H9 (cell line): ENCODE results near the gene FANCL. TPM values are rescaled to one million over a fixed set of nuclear protein-coding genes. Genes with fewer than 3 reads are reported as not detected.
"Not testable (repeated sequence)": the region's sequence is repeated elsewhere in the genome, so short reads cannot be mapped to it uniquely, and the experiment has no call there.

Source experiments
- DNase-seq: peaks from one replicate; pipeline ENCODE4 v3.0.0-alpha.2; 2017
- H2AFZ ChIP-seq: one replicate; pipeline ENCODE4 v1.6.1; 2013; ENCODE audit warnings: mild to moderate bottlenecking, low read length, control low read depth, moderate library complexity
- H2AK5ac ChIP-seq: 2 replicates; pipeline ENCODE4 v1.6.1; 2013; ENCODE audit warnings: low read length, control low read depth, mixed read lengths; ENCODE audit not compliant: insufficient read length
- H2BK120ac ChIP-seq: one replicate; pipeline ENCODE4 v1.6.1; 2013; ENCODE audit warnings: low read depth, mild to moderate bottlenecking, low read length, control low read depth, inconsistent platforms; ENCODE audit not compliant: poor library complexity, severe bottlenecking
- H2BK12ac ChIP-seq: 2 replicates; pipeline ENCODE4 v1.6.1; 2013; ENCODE audit warnings: low read length, control low read depth, mixed read lengths, low read depth; ENCODE audit not compliant: insufficient read length
- H2BK15ac ChIP-seq: 2 replicates; pipeline ENCODE4 v1.6.1; 2013; ENCODE audit warnings: low read depth, low read length, control low read depth
- H2BK20ac ChIP-seq: one replicate; pipeline ENCODE4 v1.6.1; 2013; ENCODE audit warnings: low read depth, mild to moderate bottlenecking, low read length, control low read depth, inconsistent platforms; ENCODE audit not compliant: poor library complexity, severe bottlenecking
- H2BK5ac ChIP-seq: 2 replicates; pipeline ENCODE4 v1.6.1; 2013; ENCODE audit warnings: low read length, control low read depth, mixed read lengths; ENCODE audit not compliant: insufficient read length
- H3K14ac ChIP-seq: 2 replicates; pipeline ENCODE4 v1.6.1; 2013; ENCODE audit warnings: low read length, control low read depth; ENCODE audit not compliant: insufficient read depth
- H3K18ac ChIP-seq: 2 replicates; pipeline ENCODE4 v1.6.1; 2013; ENCODE audit warnings: low read depth, mild to moderate bottlenecking, mixed read lengths, low read length, control low read depth; ENCODE audit not compliant: insufficient read length
- H3K23ac ChIP-seq: 2 replicates; pipeline ENCODE4 v1.6.1; 2013; ENCODE audit warnings: low read length, control low read depth, mixed read lengths, low read depth; ENCODE audit not compliant: insufficient read length
- H3K23me2 ChIP-seq: 2 replicates; pipeline ENCODE4 v1.6.1; 2013; ENCODE audit warnings: low read depth, mild to moderate bottlenecking, mixed read lengths, low read length, control low read depth; ENCODE audit not compliant: insufficient read length, poor library complexity, severe bottlenecking
- H3K27ac ChIP-seq: 2 replicates; pipeline ENCODE4 v1.5.1; 2013; ENCODE audit warnings: low read length, control low read depth, mixed read lengths, low read depth; ENCODE audit not compliant: insufficient read length
- H3K27me3 ChIP-seq: 2 replicates; pipeline ENCODE4 v1.6.1; 2013; ENCODE audit warnings: low read length, control low read depth, inconsistent platforms; ENCODE audit not compliant: insufficient read depth
- H3K4ac ChIP-seq: 2 replicates; pipeline ENCODE4 v1.6.1; 2013; ENCODE audit warnings: low read depth, mild to moderate bottlenecking, control low read depth, inconsistent platforms, low read length, moderate library complexity
- H3K4me1 ChIP-seq: 2 replicates; pipeline ENCODE4 v1.6.1; 2013; ENCODE audit warnings: low read length, control low read depth, inconsistent platforms; ENCODE audit not compliant: insufficient read depth
- H3K4me2 ChIP-seq: 2 replicates; pipeline ENCODE4 v1.6.1; 2013; ENCODE audit warnings: low read length, control low read depth, mixed read lengths; ENCODE audit not compliant: insufficient read length, insufficient read depth
- H3K56ac ChIP-seq: 2 replicates; pipeline ENCODE4 v1.6.1; 2013; ENCODE audit warnings: low read depth, mild to moderate bottlenecking, mixed read lengths, low read length, control low read depth; ENCODE audit not compliant: insufficient read length
- H3K79me1 ChIP-seq: 2 replicates; pipeline ENCODE4 v1.6.1; 2013; ENCODE audit warnings: low read depth, mild to moderate bottlenecking, moderate library complexity, low read length, control low read depth, inconsistent platforms; ENCODE audit not compliant: insufficient read depth, poor library complexity, severe bottlenecking
- H3K79me2 ChIP-seq: 2 replicates; pipeline ENCODE4 v1.6.1; 2013; ENCODE audit warnings: low read length, control low read depth, inconsistent platforms; ENCODE audit not compliant: insufficient read depth
- H3K9ac ChIP-seq: 2 replicates; pipeline ENCODE4 v1.6.1; 2013; ENCODE audit warnings: low read length, control low read depth, mixed read lengths; ENCODE audit not compliant: insufficient read length; ENCODE audit errors: extremely low read depth
- H3K9me3 ChIP-seq: one replicate; pipeline ENCODE4 v1.6.1; 2013; ENCODE audit warnings: low read depth, low read length, inconsistent platforms; ENCODE audit not compliant: control insufficient read depth
- H3T11ph ChIP-seq: one replicate; pipeline ENCODE4 v1.6.1; 2013; ENCODE audit warnings: mild to moderate bottlenecking, low read length, control low read depth, inconsistent platforms
- H4K20me1 ChIP-seq: one replicate; pipeline ENCODE4 v1.6.1; 2013; ENCODE audit not compliant: control insufficient read depth, insufficient read length, insufficient read depth
- H4K5ac ChIP-seq: 2 replicates; pipeline ENCODE4 v1.6.1; 2013; ENCODE audit warnings: low read depth, mild to moderate bottlenecking, mixed read lengths, low read length, control low read depth; ENCODE audit not compliant: insufficient read length
- H4K8ac ChIP-seq: replicated peaks from 2 replicates; pipeline ENCODE4 v1.6.1; 2013; ENCODE audit warnings: low read length, control low read depth, mixed read lengths, low read depth; ENCODE audit not compliant: insufficient read length
- H4K91ac ChIP-seq: 2 replicates; pipeline ENCODE4 v1.6.1; 2013; ENCODE audit warnings: low read depth, mild to moderate bottlenecking, moderate library complexity, mixed read lengths, low read length, control low read depth; ENCODE audit not compliant: insufficient read length
- H3K27ac Mint-ChIP-seq, 3 experiments: 2 replicates in 2 of 3; 3 replicates in 1 of 3; pipeline ENCODE4 v1.8.0; 2020 to 2021; ENCODE audit warnings: mixed read lengths in 3 of 3, mild to moderate bottlenecking in 1 of 3, moderate library complexity in 1 of 3
- H3K27me3 Mint-ChIP-seq: 2 replicates; pipeline ENCODE4 v1.8.0; 2021; ENCODE audit warnings: low read depth, mild to moderate bottlenecking, moderate library complexity, mixed read lengths
- H3K36me3 Mint-ChIP-seq, 3 experiments: 2 replicates in 2 of 3; 3 replicates in 1 of 3; pipeline ENCODE4 v1.8.0; 2020 to 2021; ENCODE audit warnings: low read depth in 3 of 3, mixed read lengths in 3 of 3; ENCODE audit not compliant: insufficient read depth in 1 of 3
- H3K4me1 Mint-ChIP-seq, 2 experiments: 2 replicates each; pipeline ENCODE4 v1.8.0; 2020; ENCODE audit warnings: mixed read lengths in 2 of 2
- H3K4me3 Mint-ChIP-seq, 2 experiments: 2 replicates in 1 of 2; 3 replicates in 1 of 2; pipeline ENCODE4 v1.8.0; 2020 to 2021; ENCODE audit warnings: mild to moderate bottlenecking in 2 of 2, mixed read lengths in 2 of 2, moderate library complexity in 1 of 2
- H3K9me3 Mint-ChIP-seq, 2 experiments: 2 replicates in 1 of 2; 3 replicates in 1 of 2; pipeline ENCODE4 v1.8.0; 2020; ENCODE audit warnings: mild to moderate bottlenecking in 2 of 2, mixed read lengths in 2 of 2, moderate library complexity in 1 of 2
- CTCF ChIP-seq: fragments of 200-600 bp; sonication (generic); conservative IDR thresholded peaks from 3 replicates; pipeline ENCODE4 v1.8.0; 2021; ENCODE audit warnings: antibody characterized with exemption, mild to moderate bottlenecking
- WGBS: extraction: QIAGEN DNeasy Blood & Tissue Kit; methylation state at CpG from one replicate; pipeline ENCODE4 v1.1.7; 2013; ENCODE audit warnings: missing lambda C conversion rate, low lambda C conversion rate, mixed read lengths; ENCODE audit not compliant: insufficient read length; ENCODE audit errors: extremely low coverage; 5-methylcytosine and 5-hydroxymethylcytosine counted together
- total RNA-seq: library from RNA; stranded (reverse); gene quantifications from 2 replicates; pipeline ENCODE4 v1.2.1, GENCODE V29; 2021

Gene FANCL
- total RNA-seq, 1 experiment from 2014 or later = 41.5 TPM

GRCh38 chr2:58146707-58147106 is 94.4 kb downstream of the FANCL start:
- no peak overlapping the region for H2AFZ ChIP-seq
- H2BK15ac ChIP-seq = no peak overlapping the region
- H2BK5ac ChIP-seq = no peak overlapping the region
- H3K56ac ChIP-seq = no peak overlapping the region
- no peaks in the 10 kb centered on the region for H4K20me1 ChIP-seq
- no peak overlapping the region for H4K5ac ChIP-seq
- no peak overlapping the region for H3K4ac ChIP-seq
- no peaks in the 10 kb centered on the region for H3K4me1 ChIP-seq
- no peak overlapping the region for H3K27ac ChIP-seq
- no peak overlapping the region for H4K8ac ChIP-seq
- H3K9me3 Mint-ChIP-seq = no peaks in the 10 kb centered on the region
- H2BK12ac ChIP-seq = no peak overlapping the region
- no peaks in the 10 kb centered on the region for H3K79me1 ChIP-seq
- no peak overlapping the region for H2AK5ac ChIP-seq
- H3K27ac Mint-ChIP-seq = no peak overlapping the region
- H3K4me2 ChIP-seq = no peak overlapping the region
- no peak for TF ChIP-seq CTCF
- no peak overlapping the region for H2BK20ac ChIP-seq
- no peak for DNase-seq
- no peak overlapping the region for H2BK120ac ChIP-seq
- no peak overlapping the region for H3K9ac ChIP-seq
- H3K23ac ChIP-seq = no peak overlapping the region
- H3K27me3 Mint-ChIP-seq = no peaks in the 10 kb centered on the region
- H3T11ph ChIP-seq = no peak overlapping the region
- H3K4me1 Mint-ChIP-seq = no peaks in the 10 kb centered on the region
- H3K27me3 ChIP-seq = no peaks in the 10 kb centered on the region
- no peak overlapping the region for H3K18ac ChIP-seq
- WGBS = no CpG with 5 or more reads among the region's 1 CpG
- no peaks in the 10 kb centered on the region for H3K79me2 ChIP-seq
- no peak overlapping the region for H3K4me3 Mint-ChIP-seq
- no peak overlapping the region for H3K14ac ChIP-seq
- peaks cover 0 to 6% (median 0%) of the 10 kb centered on the region in 3 experiments; a peak in 2 of 7 replicates for H3K36me3 Mint-ChIP-seq
- H3K9me3 ChIP-seq = no peaks in the 10 kb centered on the region
- no peak overlapping the region for H4K91ac ChIP-seq
- H3K23me2 ChIP-seq = no peaks in the 10 kb centered on the region

- H4K91ac ChIP-seq, H2BK15ac ChIP-seq, H3K36me3 Mint-ChIP-seq, H3K27ac ChIP-seq, H2BK5ac ChIP-seq, H3K9ac ChIP-seq, H2AK5ac ChIP-seq, H3K56ac ChIP-seq, H2BK20ac ChIP-seq, H3T11ph ChIP-seq, H3K4me1 ChIP-seq, H3K23ac ChIP-seq, H3K9me3 Mint-ChIP-seq, H4K8ac ChIP-seq, H3K4me1 Mint-ChIP-seq, H3K18ac ChIP-seq, H3K9me3 ChIP-seq, H3K4ac ChIP-seq, H3K79me1 ChIP-seq, H3K79me2 ChIP-seq, H2BK120ac ChIP-seq, H2BK12ac ChIP-seq, H3K27me3 ChIP-seq, H3K27ac Mint-ChIP-seq, H3K23me2 ChIP-seq, H4K5ac ChIP-seq, H4K20me1 ChIP-seq, H3K4me3 Mint-ChIP-seq, H3K27me3 Mint-ChIP-seq, H3K4me2 ChIP-seq, H3K14ac ChIP-seq, H2AFZ ChIP-seq, DNase-seq: not testable (repeated sequence)
- no CpG with 5 or more reads among the region's 6 CpGs for WGBS
Observed at GRCh38 chr2:58145769-58146168, 95.4 kb downstream of the FANCL start.
